Activated CD4-positive, alpha-beta T cell treated with anti-CD3 and anti-CD28 coated beads, Interleukin-2, Interleukin-4, amounts not matched to agents 100 ng/mL and 50 ng/mL, durations not matched to agents 16 hours and 8 hours (primary cell): ENCODE data around the gene PSG5.
A peak's percentile ranks its signal among the peaks of the same experiment; 100 is the strongest.
"Not testable (repeated sequence)": the region's sequence is repeated elsewhere in the genome, so short reads cannot be mapped to it uniquely, and the experiment has no call there.

Experiments used
- DNase-seq: peaks from one replicate; pipeline ENCODE4 v3.0.0-alpha.2; 2020; ENCODE audit warnings: low spot score

PSG5 gene

GRCh38 chr19:43186311-43186935 lies at the start of gene PSG5:
TSS of gene PSG5 (minus strand) at chr19:43186536. CDS start at chr19:43186405, 131 bp downstream.
- DNase-seq = not testable (repeated sequence)

GRCh38 chr19:43235686-43236085 lies 49.4 kb upstream of the PSG5 start:
- DNase-seq = not testable (repeated sequence)

GRCh38 chr19:43229315-43229714 lies 43.0 kb upstream of the PSG5 start:
- no peak for DNase-seq

- DNase-seq = not testable (repeated sequence)
Measured at GRCh38 chr19:43228730-43229129, 42.4 kb upstream of the PSG5 start.

GRCh38 chr19:43226986-43227385 lies 40.6 kb upstream of the PSG5 start:
- not testable (repeated sequence) for DNase-seq

GRCh38 chr19:43224855-43225253 lies 38.5 kb upstream of the PSG5 start:
- no peak for DNase-seq

GRCh38 chr19:43224201-43224854 lies 38.0 kb upstream of the PSG5 start:
- DNase-seq = not testable (repeated sequence)

- DNase-seq = not testable (repeated sequence)
Measured at GRCh38 chr19:43221891-43222290, 35.6 kb upstream of the PSG5 start.

- not testable (repeated sequence) for DNase-seq
Measured at GRCh38 chr19:43219136-43219535, 32.8 kb upstream of the PSG5 start.

- DNase-seq = not testable (repeated sequence)
Measured at GRCh38 chr19:43215881-43216280, 29.5 kb upstream of the PSG5 start.

GRCh38 chr19:43207991-43208390 lies 21.7 kb upstream of the PSG5 start:
- DNase-seq = no peak

- DNase-seq = peak; percentile 5
Measured at GRCh38 chr19:43207174-43207573, 20.8 kb upstream of the PSG5 start.

- DNase-seq = not testable (repeated sequence)
Measured at GRCh38 chr19:43205471-43206105, 19.3 kb upstream of the PSG5 start, which contains the start of gene PSG4. TSS of gene PSG4 (minus strand) at chr19:43205638. CDS start at chr19:43205536, 102 bp downstream.

- not testable (repeated sequence) for DNase-seq
Measured at GRCh38 chr19:43203611-43204010, 17.3 kb upstream of the PSG5 start.

- DNase-seq = not testable (repeated sequence)
Measured at GRCh38 chr19:43201891-43202290, 15.6 kb upstream of the PSG5 start.

GRCh38 chr19:43201337-43201801 lies 15.0 kb upstream of the PSG5 start:
- not testable (repeated sequence) for DNase-seq

GRCh38 chr19:43198686-43199419 lies 12.5 kb upstream of the PSG5 start:
- not testable (repeated sequence) for DNase-seq

- not testable (repeated sequence) for DNase-seq
Measured at GRCh38 chr19:43197666-43198397, 11.5 kb upstream of the PSG5 start.

- DNase-seq = not testable (repeated sequence)
Measured at GRCh38 chr19:43194397-43194796, 8.1 kb upstream of the PSG5 start.

GRCh38 chr19:43192381-43193155 lies 6.2 kb upstream of the PSG5 start:
- DNase-seq = not testable (repeated sequence)

- DNase-seq = not testable (repeated sequence)
Measured at GRCh38 chr19:43188092-43188491, 1.8 kb upstream of the PSG5 start.
